Activated naive CD4-positive, alpha-beta T cell (primary cell): ENCODE results near the gene KLHL29.

Experiments
- DNase-seq, 4 experiments: peaks; one replicate each; lab custom pipeline; 2025; lab: John Stamatoyannopoulos, UW

Gene KLHL29

GRCh38 chr2:23493846-23494245 is 108.9 kb downstream of the KLHL29 start:
- DNase-seq, result no peak

- DNase-seq, result no peak
Observed at GRCh38 chr2:23494286-23494685, 109.3 kb downstream of the KLHL29 start.

- no peak for DNase-seq
Observed at GRCh38 chr2:23495661-23496114, 110.7 kb downstream of the KLHL29 start.

GRCh38 chr2:23496456-23496855 is 111.5 kb downstream of the KLHL29 start:
- no peak for DNase-seq

- no peak for DNase-seq
Observed at GRCh38 chr2:23497063-23497462, 112.1 kb downstream of the KLHL29 start.

- no peak for DNase-seq
Observed at GRCh38 chr2:23497536-23497935, 112.6 kb downstream of the KLHL29 start.

GRCh38 chr2:23498943-23499342 is 114.0 kb downstream of the KLHL29 start:
- DNase-seq, result no peak

- no peak for DNase-seq
Observed at GRCh38 chr2:23499439-23499838, 114.5 kb downstream of the KLHL29 start.

GRCh38 chr2:23500836-23501235 is 115.9 kb downstream of the KLHL29 start:
- DNase-seq, result no peak

- DNase-seq, result no peak
Observed at GRCh38 chr2:23502096-23502495, 117.1 kb downstream of the KLHL29 start.

GRCh38 chr2:23503097-23503496 is 118.1 kb downstream of the KLHL29 start:
- DNase-seq, result no peak

- no peak for DNase-seq
Observed at GRCh38 chr2:23503682-23504081, 118.7 kb downstream of the KLHL29 start.

GRCh38 chr2:23504591-23504990 is 119.6 kb downstream of the KLHL29 start:
- no peak for DNase-seq

- no peak for DNase-seq
Observed at GRCh38 chr2:23505218-23505983, 120.4 kb downstream of the KLHL29 start.

- DNase-seq, result no peak
Observed at GRCh38 chr2:23505984-23506380, 121.0 kb downstream of the KLHL29 start.

GRCh38 chr2:23506531-23507266 is 121.7 kb downstream of the KLHL29 start:
- DNase-seq, result no peak

GRCh38 chr2:23507267-23508065 is 122.5 kb downstream of the KLHL29 start:
- DNase-seq, result no peak

- no peak for DNase-seq
Observed at GRCh38 chr2:23508066-23508390, 123.0 kb downstream of the KLHL29 start.

- no peak for DNase-seq
Observed at GRCh38 chr2:23509103-23509502, 124.1 kb downstream of the KLHL29 start.

GRCh38 chr2:23509596-23510292 is 124.8 kb downstream of the KLHL29 start:
- no peak for DNase-seq

GRCh38 chr2:23510471-23510870 is 125.5 kb downstream of the KLHL29 start:
- no peak for DNase-seq

- DNase-seq, result no peak
Observed at GRCh38 chr2:23512778-23513177, 127.8 kb downstream of the KLHL29 start.
